HL-60 (cell line): ENCODE results near the gene MAPRE3.

Experiments
- DNase-seq, 2 experiments: peaks; one replicate each; pipeline ENCODE4 v3.0.0-alpha.2; 2010 to 2020; ENCODE audit warnings: low read depth in 1 of 2, low spot score in 1 of 2
- H3K27ac ChIP-seq: fragments of 250-450 bp; sonication (Bioruptor Pico); replicated peaks from 2 replicates; pipeline ENCODE4 v1.5.1; 2020; ENCODE audit warnings: mild to moderate bottlenecking, moderate library complexity
- H3K27me3 ChIP-seq: fragments of 250-450 bp; sonication (Bioruptor Pico); 2 replicates; pipeline ENCODE4 v1.5.1; 2021; ENCODE audit warnings: mild to moderate bottlenecking, moderate library complexity; ENCODE audit not compliant: insufficient read depth, poor library complexity, severe bottlenecking
- H3K4me3 ChIP-seq: replicated peaks from 2 replicates; pipeline ENCODE4 v1.5.1; 2011; ENCODE audit warnings: mild to moderate bottlenecking, control low read depth, low read length; ENCODE audit not compliant: insufficient read depth
- GABPA ChIP-seq: IDR thresholded peaks from 2 replicates; pipeline ENCODE4 v1.6.1; 2012; ENCODE audit warnings: low read depth
- POLR2AphosphoS5 ChIP-seq: IDR thresholded peaks from 2 replicates; pipeline ENCODE4 v1.6.1; 2012; ENCODE audit warnings: low read depth
- SPI1 ChIP-seq: IDR thresholded peaks from 2 replicates; pipeline ENCODE4 v1.6.1; 2012; ENCODE audit warnings: low read depth, mild to moderate bottlenecking, borderline replicate concordance
- TF ChIP-seq, protein P1 (sequence below): IDR thresholded peaks from one replicate; pipeline ENCODE4 v1.5.1; 2011; ENCODE audit warnings: low read length, control low read depth, inconsistent platforms; ENCODE audit not compliant: insufficient read depth
- TF ChIP-seq, protein P2 (sequence below): IDR thresholded peaks from 2 replicates; pipeline ENCODE4 v1.6.1; 2012; ENCODE audit warnings: low read depth; ENCODE audit not compliant: insufficient replicate concordance

MAPRE3 gene

DNA sequence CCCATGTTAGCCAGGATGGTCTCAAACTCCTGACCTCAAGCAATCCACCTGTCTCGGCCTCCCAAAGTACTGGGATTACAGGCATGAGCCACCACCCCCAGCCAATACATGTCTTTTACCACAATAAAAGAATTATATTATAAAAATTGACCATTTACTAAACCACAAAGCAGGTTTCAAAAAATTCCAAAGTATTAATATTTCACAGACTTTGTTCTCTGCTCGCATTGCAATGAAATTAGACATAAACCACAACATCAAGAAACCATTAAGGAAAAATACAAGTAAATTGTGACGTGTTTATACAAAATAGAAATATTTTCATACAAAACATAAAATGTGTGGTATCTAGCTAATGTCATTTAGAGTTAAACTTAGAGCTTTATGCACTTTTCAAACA is 13.4 kb upstream of the MAPRE3 start:
- TF ChIP-seq, protein P1, sequence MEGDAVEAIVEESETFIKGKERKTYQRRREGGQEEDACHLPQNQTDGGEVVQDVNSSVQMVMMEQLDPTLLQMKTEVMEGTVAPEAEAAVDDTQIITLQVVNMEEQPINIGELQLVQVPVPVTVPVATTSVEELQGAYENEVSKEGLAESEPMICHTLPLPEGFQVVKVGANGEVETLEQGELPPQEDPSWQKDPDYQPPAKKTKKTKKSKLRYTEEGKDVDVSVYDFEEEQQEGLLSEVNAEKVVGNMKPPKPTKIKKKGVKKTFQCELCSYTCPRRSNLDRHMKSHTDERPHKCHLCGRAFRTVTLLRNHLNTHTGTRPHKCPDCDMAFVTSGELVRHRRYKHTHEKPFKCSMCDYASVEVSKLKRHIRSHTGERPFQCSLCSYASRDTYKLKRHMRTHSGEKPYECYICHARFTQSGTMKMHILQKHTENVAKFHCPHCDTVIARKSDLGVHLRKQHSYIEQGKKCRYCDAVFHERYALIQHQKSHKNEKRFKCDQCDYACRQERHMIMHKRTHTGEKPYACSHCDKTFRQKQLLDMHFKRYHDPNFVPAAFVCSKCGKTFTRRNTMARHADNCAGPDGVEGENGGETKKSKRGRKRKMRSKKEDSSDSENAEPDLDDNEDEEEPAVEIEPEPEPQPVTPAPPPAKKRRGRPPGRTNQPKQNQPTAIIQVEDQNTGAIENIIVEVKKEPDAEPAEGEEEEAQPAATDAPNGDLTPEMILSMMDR: no peak
- TF ChIP-seq GABPA: no peak
- TF ChIP-seq SPI1: no peak
- TF ChIP-seq POLR2AphosphoS5: no peak
- TF ChIP-seq, protein P2, sequence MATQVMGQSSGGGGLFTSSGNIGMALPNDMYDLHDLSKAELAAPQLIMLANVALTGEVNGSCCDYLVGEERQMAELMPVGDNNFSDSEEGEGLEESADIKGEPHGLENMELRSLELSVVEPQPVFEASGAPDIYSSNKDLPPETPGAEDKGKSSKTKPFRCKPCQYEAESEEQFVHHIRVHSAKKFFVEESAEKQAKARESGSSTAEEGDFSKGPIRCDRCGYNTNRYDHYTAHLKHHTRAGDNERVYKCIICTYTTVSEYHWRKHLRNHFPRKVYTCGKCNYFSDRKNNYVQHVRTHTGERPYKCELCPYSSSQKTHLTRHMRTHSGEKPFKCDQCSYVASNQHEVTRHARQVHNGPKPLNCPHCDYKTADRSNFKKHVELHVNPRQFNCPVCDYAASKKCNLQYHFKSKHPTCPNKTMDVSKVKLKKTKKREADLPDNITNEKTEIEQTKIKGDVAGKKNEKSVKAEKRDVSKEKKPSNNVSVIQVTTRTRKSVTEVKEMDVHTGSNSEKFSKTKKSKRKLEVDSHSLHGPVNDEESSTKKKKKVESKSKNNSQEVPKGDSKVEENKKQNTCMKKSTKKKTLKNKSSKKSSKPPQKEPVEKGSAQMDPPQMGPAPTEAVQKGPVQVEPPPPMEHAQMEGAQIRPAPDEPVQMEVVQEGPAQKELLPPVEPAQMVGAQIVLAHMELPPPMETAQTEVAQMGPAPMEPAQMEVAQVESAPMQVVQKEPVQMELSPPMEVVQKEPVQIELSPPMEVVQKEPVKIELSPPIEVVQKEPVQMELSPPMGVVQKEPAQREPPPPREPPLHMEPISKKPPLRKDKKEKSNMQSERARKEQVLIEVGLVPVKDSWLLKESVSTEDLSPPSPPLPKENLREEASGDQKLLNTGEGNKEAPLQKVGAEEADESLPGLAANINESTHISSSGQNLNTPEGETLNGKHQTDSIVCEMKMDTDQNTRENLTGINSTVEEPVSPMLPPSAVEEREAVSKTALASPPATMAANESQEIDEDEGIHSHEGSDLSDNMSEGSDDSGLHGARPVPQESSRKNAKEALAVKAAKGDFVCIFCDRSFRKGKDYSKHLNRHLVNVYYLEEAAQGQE: no peak
- no peak overlapping the region for H3K27ac ChIP-seq
- DNase-seq: no peak
- no peak overlapping the region for H3K4me3 ChIP-seq
- H3K27me3 ChIP-seq: peaks cover 11% of the 10 kb centered on the region

DNA sequence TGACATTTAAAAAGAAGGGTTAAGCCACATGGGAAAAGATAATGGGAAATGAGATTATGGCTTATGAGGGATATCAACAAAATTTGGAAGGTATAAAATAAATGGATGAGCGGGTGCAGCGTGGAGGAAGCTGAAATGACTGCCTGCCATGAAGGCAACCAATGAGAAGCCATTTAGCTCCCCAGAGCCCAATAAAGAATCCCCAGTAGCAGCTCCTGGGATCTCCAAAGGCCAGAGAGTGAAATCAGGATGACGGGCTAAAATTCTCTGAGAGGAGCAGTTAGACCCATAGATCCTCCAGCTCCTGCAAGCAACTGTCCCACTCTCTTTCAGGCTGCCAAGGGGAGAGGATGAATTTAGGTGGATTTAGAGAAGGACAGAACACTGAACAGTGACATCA is 12.9 kb upstream of the MAPRE3 start:
- TF ChIP-seq, protein P1: no peak
- TF ChIP-seq POLR2AphosphoS5: no peak
- DNase-seq: no peak
- Histone ChIP-seq H3K27me3 (peaks cover 11% of the 10 kb centered on the region), H3K4me3 (no peak overlapping the region), H3K27ac (no peak overlapping the region)

DNA sequence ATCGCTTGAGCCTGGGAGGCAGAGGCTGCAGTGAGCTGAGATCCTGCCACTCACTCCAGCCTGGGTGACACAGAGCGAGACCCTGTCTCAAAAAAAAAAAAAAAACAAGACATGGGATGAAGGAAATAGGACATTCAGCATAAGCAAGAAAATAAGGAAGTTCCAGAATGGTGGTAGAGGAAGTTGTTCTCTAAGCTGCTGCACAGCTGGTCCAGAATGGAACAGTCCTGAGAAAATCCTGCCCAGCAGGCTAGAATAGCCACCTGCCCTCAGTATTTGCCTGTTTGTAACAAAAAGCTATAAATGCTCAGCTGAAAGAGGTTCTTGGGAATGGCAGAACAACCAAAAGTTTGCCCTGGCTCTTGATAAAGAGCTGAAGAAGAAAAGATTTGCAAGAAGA is 11.1 kb upstream of the MAPRE3 start:
- DNase-seq: peak in 1 of 2 experiments; percentile 43
- Histone ChIP-seq H3K4me3 (no peak overlapping the region), H3K27me3 (peaks cover 11% of the 10 kb centered on the region), H3K27ac (no peak overlapping the region)
- TF ChIP-seq SPI1: peak; percentile 28; the same call in 1 of the 2 replicates
- TF ChIP-seq, protein P2: no peak

DNA sequence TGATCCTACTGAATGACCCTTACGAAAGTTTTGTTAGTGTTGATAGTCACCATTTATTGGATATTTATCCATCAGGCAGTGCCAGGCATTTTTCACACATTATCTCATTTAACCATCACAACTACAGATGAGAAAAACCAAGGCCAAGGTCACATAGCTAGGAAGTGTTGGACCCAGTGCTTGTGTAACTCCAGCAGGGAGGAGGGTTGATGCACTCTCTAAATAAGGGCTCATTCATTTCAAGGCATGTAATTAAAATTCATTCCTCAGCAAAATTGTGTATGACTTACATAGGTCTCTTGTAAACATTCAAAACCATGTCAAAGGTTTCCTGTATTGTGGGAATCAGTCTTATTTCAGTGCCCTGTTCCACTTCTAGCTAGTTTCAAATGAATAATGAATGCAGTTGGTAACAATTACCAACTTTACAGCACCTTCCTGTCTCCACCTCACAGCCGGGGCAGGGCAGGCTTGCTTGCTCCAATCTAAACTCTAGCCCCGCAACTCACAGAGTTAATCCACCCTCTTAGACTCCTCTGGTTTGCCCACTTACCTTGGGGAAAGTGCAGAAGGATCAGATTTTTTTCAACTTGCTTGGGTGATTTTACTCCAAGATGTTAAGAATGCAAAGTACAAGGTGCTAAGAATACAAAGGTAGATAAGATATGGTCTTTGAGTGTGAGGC is 5.8 kb upstream of the MAPRE3 start:
- Histone ChIP-seq H3K27ac (no peak overlapping the region), H3K4me3 (no peak overlapping the region), H3K27me3 (no peaks in the 10 kb centered on the region)
- TF ChIP-seq SPI1 (no peak), POLR2AphosphoS5 (no peak), GABPA (no peak)
- TF ChIP-seq, protein P1: no peak
- TF ChIP-seq, protein P2: no peak
- no peak for DNase-seq
